ENCODE measurements around the gene RPP21. TPM values are rescaled to one million over a fixed set of nuclear protein-coding genes. Genes with fewer than 3 reads are reported as not detected.
"Not testable (repeated sequence)": the region's sequence is repeated elsewhere in the genome, so short reads cannot be mapped to it uniquely, and the experiment has no call there.

Gene RPP21
- polyA plus RNA-seq, 1 experiment: 19.7 TPM

GRCh38 chr6:30364591-30364990 is 19.6 kb downstream of the RPP21 start:
- no peak for DNase-seq (ENCODE audit: low read depth, low spot score)
- CTCF ChIA-PET: no interaction called here
- Histone ChIP-seq H3K27me3 (ENCODE audit: control insufficient read depth, insufficient read depth, low read length) (peaks cover 38% of the 10 kb centered on the region), H3K9me3 (ENCODE audit: control insufficient read depth, insufficient read depth, low read length) (no peaks in the 10 kb centered on the region), H3K4me3 (ENCODE audit: low read depth, low read length) (no peak overlapping the region), H3K27ac (ENCODE audit: low read depth, low read length) (no peak overlapping the region)
- POLR2A ChIA-PET: no interaction called here
- TF ChIP-seq, protein P1, sequence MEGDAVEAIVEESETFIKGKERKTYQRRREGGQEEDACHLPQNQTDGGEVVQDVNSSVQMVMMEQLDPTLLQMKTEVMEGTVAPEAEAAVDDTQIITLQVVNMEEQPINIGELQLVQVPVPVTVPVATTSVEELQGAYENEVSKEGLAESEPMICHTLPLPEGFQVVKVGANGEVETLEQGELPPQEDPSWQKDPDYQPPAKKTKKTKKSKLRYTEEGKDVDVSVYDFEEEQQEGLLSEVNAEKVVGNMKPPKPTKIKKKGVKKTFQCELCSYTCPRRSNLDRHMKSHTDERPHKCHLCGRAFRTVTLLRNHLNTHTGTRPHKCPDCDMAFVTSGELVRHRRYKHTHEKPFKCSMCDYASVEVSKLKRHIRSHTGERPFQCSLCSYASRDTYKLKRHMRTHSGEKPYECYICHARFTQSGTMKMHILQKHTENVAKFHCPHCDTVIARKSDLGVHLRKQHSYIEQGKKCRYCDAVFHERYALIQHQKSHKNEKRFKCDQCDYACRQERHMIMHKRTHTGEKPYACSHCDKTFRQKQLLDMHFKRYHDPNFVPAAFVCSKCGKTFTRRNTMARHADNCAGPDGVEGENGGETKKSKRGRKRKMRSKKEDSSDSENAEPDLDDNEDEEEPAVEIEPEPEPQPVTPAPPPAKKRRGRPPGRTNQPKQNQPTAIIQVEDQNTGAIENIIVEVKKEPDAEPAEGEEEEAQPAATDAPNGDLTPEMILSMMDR (IDR thresholded peaks at IDR 0.05; ENCODE audit: low read depth, low read length): no peak

DNA sequence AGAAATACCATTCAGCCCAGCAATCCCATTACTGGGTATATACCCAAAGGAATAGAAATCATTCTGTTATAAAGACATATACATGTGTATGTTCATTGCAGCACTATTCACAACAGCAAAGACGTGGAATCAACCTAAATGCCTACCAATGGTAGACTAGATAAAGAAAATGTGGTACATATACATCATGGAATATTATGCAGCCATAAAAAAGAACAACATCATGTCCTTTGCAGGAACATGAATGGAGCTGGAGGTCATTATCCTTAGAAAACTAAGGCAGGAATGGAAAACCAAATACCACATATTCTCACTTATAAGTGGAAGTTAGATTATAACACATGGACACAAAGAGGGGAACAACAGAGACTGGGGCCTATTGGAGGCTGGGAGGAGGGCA is 24.3 kb downstream of the RPP21 start:
- H3K9me3 ChIP-seq (ENCODE audit: control insufficient read depth, insufficient read depth, low read length); H3K4me3 ChIP-seq (ENCODE audit: low read depth, low read length); H3K27ac ChIP-seq (ENCODE audit: low read depth, low read length); DNase-seq (ENCODE audit: low read depth, low spot score); POLR2A ChIA-PET: not testable (repeated sequence)
- CTCF ChIA-PET: interaction anchor here (1.4 kb wide), 1 partner anchor 11 kb away, joined by 5 read pairs; no protein-coding TSS in a partner anchor
- peaks cover 25% of the 10 kb centered on the region for H3K27me3 ChIP-seq (ENCODE audit: control insufficient read depth, insufficient read depth, low read length)

DNA sequence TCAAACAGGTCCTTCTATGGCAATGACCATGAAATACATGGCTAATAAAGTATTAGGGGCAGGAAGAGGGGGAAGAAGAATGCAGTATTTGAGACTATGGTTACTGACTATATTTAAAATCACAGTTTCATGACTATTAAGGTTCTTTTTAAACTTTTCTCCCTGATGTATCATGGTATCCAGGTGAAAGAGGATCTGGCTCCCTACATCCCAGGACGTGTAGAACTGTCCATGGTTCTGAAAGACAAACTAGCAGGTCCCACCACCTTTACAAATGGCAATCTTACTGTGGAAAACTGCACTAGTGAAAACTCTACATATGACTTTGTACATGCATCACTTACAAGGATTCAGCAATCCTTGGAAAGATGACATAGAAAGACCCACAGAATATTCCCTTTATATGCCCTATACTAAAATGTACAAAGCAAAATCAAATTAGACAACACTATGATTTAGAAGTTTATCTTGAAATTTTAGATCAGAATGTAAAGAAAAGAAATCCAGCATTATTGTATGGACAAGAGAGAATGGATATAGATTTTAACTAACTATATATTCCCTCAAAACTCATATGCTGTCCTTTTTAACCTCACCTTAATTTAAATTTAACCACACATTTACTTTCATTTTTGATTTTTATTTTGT is 33.5 kb downstream of the RPP21 start:
- ChIA-PET POLR2A (no interaction called here), CTCF (no interaction called here)
- no peak overlapping the region for H3K27ac ChIP-seq (ENCODE audit: low read depth, low read length)
- TF ChIP-seq, protein P1 (IDR thresholded peaks at IDR 0.05; ENCODE audit: low read depth, low read length): no peak
- no peak overlapping the region for H3K4me3 ChIP-seq (ENCODE audit: low read depth, low read length)
- DNase-seq (ENCODE audit: low read depth, low spot score): no peak
- peaks cover 11% of the 10 kb centered on the region for H3K27me3 ChIP-seq (ENCODE audit: control insufficient read depth, insufficient read depth, low read length)
- no peaks in the 10 kb centered on the region for H3K9me3 ChIP-seq (ENCODE audit: control insufficient read depth, insufficient read depth, low read length)

DNA sequence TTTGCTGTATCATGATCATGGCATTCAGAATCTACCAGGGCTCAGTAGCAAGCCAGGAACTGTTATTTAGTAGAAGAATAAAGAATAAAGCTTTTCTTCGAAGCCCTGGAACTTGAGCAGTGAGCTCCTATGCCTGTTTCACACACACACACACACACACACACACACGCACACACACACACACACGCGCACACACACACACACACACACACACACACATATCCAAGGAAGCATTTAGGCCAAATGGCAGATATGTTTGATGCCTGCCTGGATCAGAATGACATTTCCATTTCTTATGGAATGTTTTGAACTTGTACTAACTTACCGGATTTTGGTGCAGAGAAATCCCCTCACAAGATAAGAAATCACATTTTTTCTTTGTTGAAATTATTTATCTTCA is 35.5 kb downstream of the RPP21 start:
- CTCF ChIA-PET: interaction anchor here (0.8 to 0.9 kb wide), 2 partner anchors 10 to 31 kb away, joined by 4 read pairs; no protein-coding TSS in a partner anchor
- no peak overlapping the region for H3K27ac ChIP-seq (ENCODE audit: low read depth, low read length)
- peaks cover 8% of the 10 kb centered on the region for H3K27me3 ChIP-seq (ENCODE audit: control insufficient read depth, insufficient read depth, low read length)
- no peak for DNase-seq (ENCODE audit: low read depth, low spot score)
- TF ChIP-seq, protein P1 (IDR thresholded peaks at IDR 0.05; ENCODE audit: low read depth, low read length): no peak
- no peak overlapping the region for H3K4me3 ChIP-seq (ENCODE audit: low read depth, low read length)
- no peaks in the 10 kb centered on the region for H3K9me3 ChIP-seq (ENCODE audit: control insufficient read depth, insufficient read depth, low read length)
- POLR2A ChIA-PET: no interaction called here

- DNase-seq (ENCODE audit: low read depth, low spot score): no peak
- H3K27me3 ChIP-seq (ENCODE audit: control insufficient read depth, insufficient read depth, low read length): peaks cover 14% of the 10 kb centered on the region
- H3K4me3 ChIP-seq (ENCODE audit: low read depth, low read length): no peak overlapping the region
- ChIA-PET POLR2A (no interaction called here), CTCF (no interaction called here)
- no peaks in the 10 kb centered on the region for H3K9me3 ChIP-seq (ENCODE audit: control insufficient read depth, insufficient read depth, low read length)
- no peak overlapping the region for H3K27ac ChIP-seq (ENCODE audit: low read depth, low read length)
- TF ChIP-seq, protein P1 (IDR thresholded peaks at IDR 0.05; ENCODE audit: low read depth, low read length): no peak
Observed at GRCh38 chr6:30386166-30386565, 41.2 kb downstream of the RPP21 start.

Measured in AG04450 (cell line).